ENCODE data around the gene RND1.

DNA sequence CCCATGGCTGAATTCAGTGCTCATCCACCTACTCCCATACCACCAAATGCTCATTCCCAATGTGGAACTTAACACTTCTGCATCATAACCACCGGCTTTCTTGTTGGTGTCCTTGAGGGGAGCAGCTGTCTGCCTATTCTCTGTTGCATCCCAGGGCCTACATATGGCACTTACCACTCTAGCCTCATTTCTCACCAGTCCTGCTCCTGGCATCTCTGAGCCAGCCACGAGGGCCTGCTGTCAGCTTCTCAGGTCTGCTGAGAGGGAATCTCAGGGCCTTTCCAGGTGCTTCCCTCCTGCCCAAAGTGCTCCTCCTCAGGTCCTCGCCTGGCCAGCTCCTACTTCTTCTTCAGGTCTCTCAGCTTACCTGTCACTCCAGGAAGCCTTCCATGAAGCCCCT is 24.0 kb upstream of the RND1 start:
- no peak for TF ChIP-seq CTCF (IDR thresholded peaks at IDR 0.05; ENCODE audit: poor library complexity, severe bottlenecking)
- TF ChIP-seq POLR2AphosphoS5 (IDR thresholded peaks at IDR 0.05): no peak
